GM18526 (cell line): ENCODE measurements around the gene APBA2.
"Not testable (repeated sequence)": the region's sequence is repeated elsewhere in the genome, so short reads cannot be mapped to it uniquely, and the experiment has no call there.

Experiments
- POLR2A ChIP-seq: IDR thresholded peaks from 3 replicates; pipeline ENCODE4 v1.6.1; 2011; ENCODE audit not compliant: insufficient read length; ENCODE audit errors: extremely low read depth

The APBA2 gene

DNA sequence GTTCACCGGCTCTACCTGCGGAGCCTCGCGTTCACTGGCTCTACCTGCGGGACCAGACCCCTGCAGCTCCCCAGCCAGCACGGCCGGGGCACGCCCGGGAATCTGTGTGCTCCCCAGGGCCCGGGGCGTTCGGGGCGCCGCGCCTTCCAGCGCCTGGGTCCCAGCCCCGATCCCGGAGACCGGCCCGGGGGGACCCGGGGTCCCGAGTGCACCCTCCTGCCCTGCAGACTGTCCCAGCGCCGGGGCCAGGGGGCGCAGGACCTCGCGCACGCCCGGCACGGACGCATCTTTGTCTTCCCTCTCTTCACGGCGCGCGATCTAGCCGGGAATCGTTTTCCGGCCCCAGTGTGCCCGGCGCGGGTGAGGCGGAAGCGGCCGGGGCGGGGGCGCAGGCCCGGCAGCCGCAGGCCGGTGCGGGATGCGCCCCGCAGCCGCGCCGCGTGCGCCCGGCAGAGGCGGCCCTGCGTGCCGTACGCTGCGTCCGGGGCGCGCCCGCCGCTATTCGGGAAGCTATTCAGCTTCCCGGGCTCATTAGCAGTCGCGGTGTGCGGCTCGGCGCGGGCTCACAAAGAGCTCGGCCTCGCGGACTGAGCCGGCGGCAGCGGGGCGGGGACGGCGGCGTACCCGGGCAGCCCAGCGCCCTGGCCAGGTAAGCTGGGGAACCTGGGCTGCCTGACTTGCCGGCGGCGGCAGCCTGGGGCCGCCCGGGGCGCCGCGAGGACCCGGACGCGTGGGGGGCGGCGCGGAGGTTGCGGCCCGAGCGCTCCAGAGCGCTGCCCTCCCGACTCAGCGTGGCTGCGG lies at the start of gene APBA2:
APBA2 (plus strand) TSS at position 345 of the 801 bp plus-strand sequence. CDS start 167,911 bp downstream, outside the sequence.
- no peak for TF ChIP-seq POLR2A

DNA sequence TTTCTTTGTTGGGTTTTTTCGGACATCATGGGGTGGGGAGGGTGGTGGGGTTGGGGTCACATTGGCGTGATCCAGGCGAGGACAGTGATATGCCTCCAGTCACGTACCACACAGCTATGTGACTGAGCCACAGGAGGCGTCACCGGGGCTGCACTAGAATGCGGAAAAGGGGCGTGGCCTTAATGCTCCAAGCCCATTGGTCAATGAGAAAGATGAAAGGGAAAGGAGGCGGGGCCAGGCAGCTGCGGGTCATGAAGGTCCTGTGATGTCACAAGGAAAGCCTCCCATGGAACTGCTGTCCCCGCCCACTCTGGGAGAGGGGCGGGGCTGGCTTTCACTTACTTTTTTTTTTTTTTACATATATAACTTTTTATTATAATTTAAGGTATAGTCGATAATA lies 37.3 kb upstream of the APBA2 start, which contains the start of gene GOLGA6L7:
GOLGA6L7 (minus strand) TSS at position 124 of the 400 bp plus-strand sequence; CDS start at position 29, 95 bp downstream.
- not testable (repeated sequence) for TF ChIP-seq POLR2A

DNA sequence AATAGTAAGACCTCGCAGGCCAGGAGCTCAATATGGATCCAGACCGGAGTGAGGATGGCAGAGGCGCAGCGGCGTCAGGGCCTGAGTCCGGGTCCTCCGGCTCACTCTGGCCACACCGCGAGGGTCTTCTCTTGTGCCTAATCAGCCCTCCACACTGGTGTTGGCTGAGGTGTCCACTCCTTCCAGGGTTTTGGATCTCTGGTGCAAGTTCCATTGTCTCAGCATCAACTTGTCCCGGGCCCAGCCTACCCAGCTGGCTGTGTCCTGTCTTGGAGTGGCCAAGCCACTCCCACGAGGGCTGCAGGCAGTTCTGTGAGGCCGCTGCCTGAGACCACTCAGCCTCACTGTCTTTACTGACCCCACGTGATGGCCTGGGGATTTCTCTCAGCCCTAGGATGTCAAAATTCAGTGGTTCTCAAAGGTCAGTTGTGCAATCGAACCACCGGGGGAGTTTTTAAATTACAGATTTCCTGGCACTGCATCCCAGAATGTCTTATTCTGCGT lies 24.7 kb upstream of the APBA2 start:
- TF ChIP-seq POLR2A = no peak

DNA sequence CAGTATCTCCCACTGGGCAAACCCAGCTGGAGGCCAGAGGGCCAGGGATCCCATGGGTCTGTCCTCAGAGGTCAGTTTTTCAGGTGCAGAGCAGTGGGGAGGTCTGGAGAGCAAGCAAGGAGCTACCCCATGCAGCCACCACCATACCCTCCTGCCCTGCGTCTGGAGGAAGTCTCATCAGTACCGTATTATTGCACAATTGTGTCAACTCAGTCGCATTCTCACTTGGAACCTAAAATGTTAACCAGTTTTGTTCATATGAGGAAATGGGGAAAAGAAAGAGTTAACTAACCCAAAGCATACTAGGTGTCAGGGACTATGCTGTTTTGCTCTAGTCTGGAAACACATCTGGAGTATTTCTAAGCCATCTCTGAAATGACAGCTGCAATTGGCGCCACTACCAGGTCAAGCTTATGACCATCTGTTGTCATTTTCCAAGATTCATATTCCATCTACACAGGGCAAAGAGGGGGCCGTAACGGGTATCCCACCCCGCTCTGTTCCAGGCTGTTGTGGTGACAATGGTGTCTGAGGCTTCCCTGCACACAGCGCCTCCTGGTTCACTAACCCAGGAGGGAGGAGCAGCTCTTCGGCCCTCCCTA lies 16.9 kb upstream of the APBA2 start:
- TF ChIP-seq POLR2A = no peak

DNA sequence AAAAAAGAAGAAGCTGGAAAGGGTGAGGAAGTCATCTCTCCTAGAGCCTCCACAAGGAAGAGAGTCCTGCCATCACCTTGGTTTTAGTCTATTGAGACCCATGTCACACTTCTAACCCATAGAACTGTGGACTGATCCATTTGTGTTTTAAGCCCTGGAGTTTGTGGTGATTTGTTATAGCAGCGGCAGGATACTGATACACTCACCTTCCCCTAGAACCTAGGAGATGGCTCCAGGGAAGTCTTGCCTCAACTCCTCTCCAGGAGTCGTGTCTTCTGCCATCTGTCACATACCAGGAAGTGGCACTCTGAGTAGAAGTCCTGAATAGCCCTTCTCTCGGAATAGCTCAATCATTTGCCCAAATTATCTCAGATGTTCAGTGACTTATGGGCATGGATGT lies 14.6 kb upstream of the APBA2 start:
- TF ChIP-seq POLR2A = no peak

DNA sequence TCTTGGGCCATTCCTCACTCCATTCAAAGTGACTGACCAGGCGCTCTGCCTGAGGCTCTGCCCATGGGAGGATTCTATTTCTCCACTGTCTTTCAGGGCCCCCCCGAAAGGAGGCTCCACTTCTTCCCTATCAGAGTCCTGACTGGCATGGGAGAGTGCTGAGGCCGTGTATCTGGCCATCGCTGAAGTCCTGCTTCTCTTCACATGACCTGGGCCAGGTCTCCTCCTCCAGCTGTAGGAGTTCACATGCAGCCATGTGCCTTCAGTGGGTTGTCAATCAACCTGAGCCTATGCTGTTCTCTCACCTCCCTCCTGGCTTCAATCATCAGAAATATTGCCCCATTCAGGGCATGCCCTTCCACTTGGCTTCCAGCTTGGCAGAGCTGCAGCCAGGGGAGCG lies 12.8 kb upstream of the APBA2 start:
- TF ChIP-seq POLR2A = no peak

DNA sequence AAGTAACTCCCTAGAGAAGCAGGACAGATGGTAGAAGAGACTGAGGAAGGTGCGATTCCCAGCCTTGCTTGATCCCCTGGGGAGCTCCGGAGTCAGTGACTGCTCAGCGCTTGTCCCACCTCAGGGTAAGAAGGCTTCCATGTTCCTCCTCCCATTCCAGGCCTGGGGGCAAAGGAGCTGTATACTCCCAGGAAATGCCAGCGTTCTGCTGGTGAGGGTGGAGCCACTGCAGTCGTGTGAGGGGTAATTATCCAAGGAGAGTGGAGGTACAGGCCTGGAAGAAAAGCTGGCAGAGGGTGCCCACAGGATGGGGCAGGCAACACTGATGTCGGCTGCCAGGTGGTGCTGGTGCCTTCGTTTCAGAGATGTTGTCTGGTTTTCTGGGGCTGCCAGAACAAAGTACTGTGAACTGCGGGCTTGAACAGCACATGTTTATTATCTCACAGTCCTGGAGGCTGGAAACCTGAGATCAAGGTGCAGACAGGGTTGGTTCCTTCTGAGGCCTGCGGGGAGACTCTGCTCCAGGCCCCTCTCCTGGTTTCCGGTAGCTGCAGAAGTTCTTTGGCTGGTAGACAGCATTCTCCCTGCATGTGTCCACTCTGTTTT lies 12.1 kb upstream of the APBA2 start:
- TF ChIP-seq POLR2A = no peak

DNA sequence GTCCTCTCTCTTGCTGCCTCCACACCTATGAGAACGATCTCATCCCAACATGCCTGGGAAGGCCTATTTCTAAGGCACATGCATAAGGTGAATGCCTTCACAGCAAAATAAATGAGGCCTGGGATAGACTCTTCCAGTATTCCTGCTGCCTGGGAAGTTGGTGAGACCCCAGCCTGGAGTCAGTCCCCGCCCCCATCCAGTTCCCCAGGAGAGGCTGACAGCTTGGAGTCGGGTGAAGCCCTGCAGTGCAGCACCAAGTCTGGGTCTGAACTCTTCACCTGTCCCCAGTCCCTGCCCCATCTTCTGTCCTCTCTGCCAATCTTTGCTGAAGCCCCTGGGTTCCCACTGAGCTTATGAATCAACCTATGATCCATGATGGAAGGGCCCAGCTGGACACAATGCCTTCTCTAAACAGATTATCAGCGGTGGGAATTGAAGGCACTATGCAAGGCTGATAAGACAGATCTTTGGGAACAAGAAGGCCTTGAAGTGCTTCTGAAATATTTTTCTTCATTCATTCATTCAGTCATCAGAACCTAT lies 10.2 kb upstream of the APBA2 start:
- TF ChIP-seq POLR2A = no peak

DNA sequence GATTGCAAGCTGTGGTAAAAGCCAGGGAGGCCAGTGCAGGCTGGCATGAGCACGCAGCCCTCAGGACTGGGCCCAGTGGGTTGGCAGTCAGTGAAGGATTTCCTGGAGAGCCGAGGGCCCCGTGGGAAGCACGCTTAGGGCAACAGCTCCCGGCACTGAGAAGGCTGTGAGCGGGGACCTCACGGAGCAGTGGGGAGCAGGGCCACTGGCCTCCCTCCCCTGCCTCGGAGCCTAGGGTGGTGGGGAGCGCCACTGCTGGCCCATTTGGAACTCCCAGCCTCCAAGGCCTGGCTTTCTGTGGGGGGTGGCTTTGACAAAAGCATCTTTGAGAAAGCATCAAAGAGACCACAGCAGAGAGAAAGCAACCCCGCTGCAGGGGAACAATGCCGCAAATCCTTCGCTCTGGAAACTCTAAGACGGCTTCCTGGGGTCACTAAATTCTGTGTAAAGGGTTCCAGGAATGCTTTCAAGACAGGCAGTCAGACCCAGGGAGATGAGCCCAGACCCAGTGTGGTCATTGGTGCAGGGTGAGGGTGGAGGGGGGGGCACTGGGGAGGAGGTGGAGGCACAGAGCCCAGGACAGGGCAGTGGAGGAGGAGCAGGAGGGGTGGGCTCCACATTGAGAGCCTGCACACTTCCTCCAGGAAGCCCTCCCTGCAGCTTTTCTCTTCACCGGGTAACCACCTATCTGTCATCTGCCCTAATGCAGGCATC lies 9.5 kb upstream of the APBA2 start:
- TF ChIP-seq POLR2A = no peak

DNA sequence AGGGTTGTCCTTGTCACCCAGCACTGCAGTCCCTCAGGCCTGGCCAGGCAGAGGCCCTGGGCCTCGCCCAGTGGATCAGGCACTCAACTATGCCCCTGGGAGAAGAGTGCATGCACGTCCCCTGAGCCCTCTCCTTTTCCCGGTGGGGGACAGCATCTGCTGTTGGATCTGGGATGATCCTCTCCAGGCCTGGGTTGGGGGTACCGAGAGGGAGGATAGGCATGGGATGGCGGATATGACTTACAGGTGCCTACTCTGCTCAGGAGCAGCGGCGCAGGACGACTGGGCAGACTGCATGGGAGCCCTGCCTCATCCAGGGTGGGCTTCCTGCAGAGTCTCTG lies 9.0 kb upstream of the APBA2 start:
- no peak for TF ChIP-seq POLR2A

DNA sequence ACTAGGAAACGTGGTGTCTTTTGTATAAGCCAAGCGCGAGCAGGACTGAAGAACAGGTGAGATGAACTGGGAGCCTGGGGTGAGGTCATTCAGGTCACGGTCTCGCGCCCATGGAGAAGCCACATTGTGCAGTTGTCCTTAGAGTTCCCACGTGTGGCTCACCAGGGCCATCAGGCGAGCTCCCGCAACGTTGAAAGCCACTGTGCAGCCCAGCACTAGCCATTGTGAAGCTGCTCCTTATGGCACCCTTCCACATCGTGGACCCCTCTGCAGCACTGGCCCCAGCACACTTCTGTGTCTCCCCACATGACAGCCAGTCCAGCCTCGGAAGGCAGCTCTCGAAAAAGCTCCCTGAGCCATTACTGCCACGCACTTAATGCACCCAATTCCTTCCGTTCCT lies 7.6 kb upstream of the APBA2 start:
- TF ChIP-seq POLR2A = no peak

DNA sequence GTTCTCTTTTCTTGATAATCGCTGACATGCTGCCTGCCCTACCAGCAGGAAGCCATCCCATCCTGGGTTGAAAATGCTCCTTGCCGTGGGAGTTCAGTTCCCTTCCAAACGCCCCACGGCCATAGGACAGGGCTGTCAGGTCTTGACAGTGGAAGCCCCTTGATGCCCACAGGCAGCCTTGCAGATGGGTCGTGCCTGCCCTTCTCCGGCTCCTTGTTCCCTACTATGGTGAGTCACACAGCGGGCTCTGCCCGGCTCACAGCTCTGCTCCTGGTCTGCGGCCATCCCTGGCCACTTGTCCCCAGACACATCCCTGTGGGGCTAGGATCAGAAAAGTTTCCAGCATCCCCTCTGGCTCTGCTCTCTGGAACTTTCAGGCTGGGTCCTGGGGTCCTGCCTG lies 6.2 kb upstream of the APBA2 start:
- no peak for TF ChIP-seq POLR2A

DNA sequence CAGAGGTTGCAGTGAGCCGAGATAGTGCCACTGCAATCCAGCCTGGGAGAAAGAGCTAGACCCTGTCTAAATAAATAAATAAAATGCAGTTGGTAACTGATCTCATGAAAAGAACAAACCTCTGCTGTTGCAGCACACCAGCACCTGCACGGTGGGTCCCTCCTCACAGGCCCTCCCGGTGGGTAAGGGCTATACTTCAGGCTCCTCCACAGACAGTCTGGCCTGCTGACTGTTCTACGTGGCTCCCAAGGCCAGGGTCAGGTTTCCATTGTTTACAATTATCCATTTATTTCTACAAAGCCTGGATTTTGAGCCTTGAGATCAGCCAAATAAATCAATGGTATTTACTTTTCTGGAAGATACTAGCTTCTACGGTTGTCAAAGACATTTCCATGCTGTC lies 5.1 kb upstream of the APBA2 start:
- TF ChIP-seq POLR2A = no peak

DNA sequence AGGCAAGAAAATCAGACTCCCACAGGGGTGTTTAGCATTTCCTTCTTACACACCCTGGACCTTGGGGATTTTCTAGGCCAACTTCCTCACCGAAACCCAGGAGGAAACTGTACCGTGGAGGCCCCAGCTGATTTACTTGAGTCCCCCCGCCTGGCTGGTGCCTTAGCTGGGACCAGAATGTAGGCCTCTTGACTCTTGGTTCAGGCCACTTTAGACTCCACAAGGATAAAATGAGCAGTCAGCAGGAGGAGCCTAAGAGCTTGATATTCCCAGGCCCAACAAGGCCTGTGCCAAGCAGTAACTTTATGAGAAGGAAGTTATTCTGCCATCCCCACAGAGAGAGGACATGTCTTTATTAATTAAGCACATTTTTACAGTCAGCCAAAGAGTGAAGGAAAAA lies 4.6 kb upstream of the APBA2 start:
- TF ChIP-seq POLR2A = no peak

DNA sequence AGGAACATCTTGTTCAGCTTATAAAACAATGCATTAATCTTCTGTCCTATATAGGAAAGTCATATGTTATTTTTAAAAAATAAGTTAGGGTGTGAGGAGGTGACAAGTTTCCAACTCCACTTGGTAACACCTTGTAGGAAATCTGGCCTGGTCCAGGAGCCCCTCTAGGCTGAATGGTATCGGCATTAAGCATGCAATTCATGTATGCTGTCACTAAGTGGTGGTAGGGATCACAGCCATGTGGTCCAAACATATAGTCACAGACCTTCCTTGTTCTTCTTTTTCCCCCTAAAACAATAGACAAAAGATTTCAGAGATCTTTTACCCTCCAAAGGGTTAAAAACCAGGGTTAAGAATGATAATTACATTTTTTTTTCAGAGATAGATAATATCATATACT lies 4.2 kb upstream of the APBA2 start:
- TF ChIP-seq POLR2A = no peak
